ENCODE measurements around the gene HOXD11.

Gene HOXD11

GRCh38 chr2:176122683-176123410 is 15.8 kb downstream of the HOXD11 start, which contains the start of gene HOXD9:
Gene HOXD9, plus strand, starts transcription at chr2:176122719. Its CDS starts 50 bp downstream, at chr2:176122769.
- no peak for DNase-seq
- H3K27me3 ChIP-seq (ENCODE audit: insufficient read depth, low read length, poor library complexity), result no peaks in the 10 kb centered on the region
- no peaks in the 10 kb centered on the region for H3K9me3 ChIP-seq (ENCODE audit: insufficient read depth, low read length, severe bottlenecking)
- H3K36me3 ChIP-seq (ENCODE audit: insufficient read depth, low read length), result no peaks in the 10 kb centered on the region
- no peak within 1 kb of the TSS for H3K4me3 ChIP-seq (ENCODE audit: low read depth in 1 of 2, low read length in 2 of 2)
- no peak within 1 kb of the TSS for H3K9ac ChIP-seq (ENCODE audit: low read depth, low read length)
- no peak within 1 kb of the TSS for H3K27ac ChIP-seq (ENCODE audit: low read length)
- no peaks in the 10 kb centered on the region for H4K20me1 ChIP-seq (ENCODE audit: insufficient read depth, low read length)
- no peak for TF ChIP-seq EZH2 (IDR thresholded peaks at IDR 0.05; ENCODE audit: borderline replicate concordance, low read depth, low read length, severe bottlenecking)
- no peak for TF ChIP-seq CTCF (IDR thresholded peaks at IDR 0.05; ENCODE audit: borderline replicate concordance, extremely low read depth, low read length, poor library complexity, severe bottlenecking)
- no peak within 1 kb of the TSS for H3K4me2 ChIP-seq (ENCODE audit: insufficient read depth, low read length)
- H3K4me1 ChIP-seq (ENCODE audit: insufficient read depth, low read length), result peaks cover 4% of the 10 kb centered on the region; the same call in 1 of the 2 replicates
- no peaks in the 10 kb centered on the region for H3K79me2 ChIP-seq (ENCODE audit: insufficient read depth, low read length)
- ATAC-seq (ENCODE audit: insufficient read depth, low read depth), result no peak
- no peak within 1 kb of the TSS for H2AFZ ChIP-seq (ENCODE audit: low read depth, low read length)

GRCh38 chr2:176123411-176124109 is 16.5 kb downstream of the HOXD11 start:
- Histone ChIP-seq H3K4me3 (ENCODE audit: low read depth in 1 of 2, low read length in 2 of 2) (no peak overlapping the region), H3K4me1 (ENCODE audit: insufficient read depth, low read length) (peaks cover 4% of the 10 kb centered on the region; the same call in 1 of the 2 replicates), H3K9ac (ENCODE audit: low read depth, low read length) (no peak overlapping the region), H4K20me1 (ENCODE audit: insufficient read depth, low read length) (no peaks in the 10 kb centered on the region), H2AFZ (ENCODE audit: low read depth, low read length) (no peak overlapping the region), H3K27me3 (ENCODE audit: insufficient read depth, low read length, poor library complexity) (no peaks in the 10 kb centered on the region), H3K9me3 (ENCODE audit: insufficient read depth, low read length, severe bottlenecking) (no peaks in the 10 kb centered on the region), H3K79me2 (ENCODE audit: insufficient read depth, low read length) (no peaks in the 10 kb centered on the region), H3K27ac (ENCODE audit: low read length) (no peak overlapping the region), H3K4me2 (ENCODE audit: insufficient read depth, low read length) (no peak overlapping the region), H3K36me3 (ENCODE audit: insufficient read depth, low read length) (no peaks in the 10 kb centered on the region)
- ATAC-seq (ENCODE audit: insufficient read depth, low read depth) (no peak), DNase-seq (no peak)
- TF ChIP-seq EZH2 (IDR thresholded peaks at IDR 0.05; ENCODE audit: borderline replicate concordance, low read depth, low read length, severe bottlenecking) (no peak), CTCF (IDR thresholded peaks at IDR 0.05; ENCODE audit: borderline replicate concordance, extremely low read depth, low read length, poor library complexity, severe bottlenecking) (no peak)

- Histone ChIP-seq H3K79me2 (ENCODE audit: insufficient read depth, low read length) (no peaks in the 10 kb centered on the region), H3K9ac (ENCODE audit: low read depth, low read length) (no peak overlapping the region), H4K20me1 (ENCODE audit: insufficient read depth, low read length) (no peaks in the 10 kb centered on the region), H3K9me3 (ENCODE audit: insufficient read depth, low read length, severe bottlenecking) (no peaks in the 10 kb centered on the region), H3K4me2 (ENCODE audit: insufficient read depth, low read length) (no peak overlapping the region), H3K36me3 (ENCODE audit: insufficient read depth, low read length) (no peaks in the 10 kb centered on the region), H2AFZ (ENCODE audit: low read depth, low read length) (no peak overlapping the region), H3K4me1 (ENCODE audit: insufficient read depth, low read length) (peaks cover 4% of the 10 kb centered on the region; the same call in 1 of the 2 replicates), H3K4me3 (ENCODE audit: low read depth in 1 of 2, low read length in 2 of 2) (no peak overlapping the region), H3K27me3 (ENCODE audit: insufficient read depth, low read length, poor library complexity) (no peaks in the 10 kb centered on the region), H3K27ac (ENCODE audit: low read length) (no peak overlapping the region)
- no peak for TF ChIP-seq EZH2 (IDR thresholded peaks at IDR 0.05; ENCODE audit: borderline replicate concordance, low read depth, low read length, severe bottlenecking)
- TF ChIP-seq CTCF (IDR thresholded peaks at IDR 0.05; ENCODE audit: borderline replicate concordance, extremely low read depth, low read length, poor library complexity, severe bottlenecking), result no peak
- DNase-seq (no peak), ATAC-seq (ENCODE audit: insufficient read depth, low read depth) (no peak)
Measured at GRCh38 chr2:176124110-176124946, 17.2 kb downstream of the HOXD11 start.

Data from DND-41 (cell line).